Endothelial cell of hepatic sinusoid (primary cell): Measurements from ENCODE around the gene BMPR1A.
"Not testable (repeated sequence)": the region's sequence is repeated elsewhere in the genome, so short reads cannot be mapped to it uniquely, and the experiment has no call there.

Experiments
- in situ Hi-C: cut with HindIII; loops from 2 replicates; pipeline ENCODE4 v1.10.0; 2017; ENCODE audit warnings: low sequenced_read_pairs

The BMPR1A gene

GRCh38 chr10:86728056-86728455 lies 28.4 kb upstream of the BMPR1A start:
- in situ Hi-C loops, result loop anchor here (5.0 kb wide), 1 partner anchor 54 kb away; no protein-coding TSS in a partner anchor

GRCh38 chr10:86729677-86730076 lies 26.7 kb upstream of the BMPR1A start:
- in situ Hi-C loops, result loop anchor here (5.0 kb wide), 1 partner anchor 53 kb away; no protein-coding TSS in a partner anchor

- in situ Hi-C loops, result no loop called here
Observed at GRCh38 chr10:86730227-86730626, 26.2 kb upstream of the BMPR1A start.

- in situ Hi-C loops, result no loop called here
Observed at GRCh38 chr10:86732771-86733170, 23.6 kb upstream of the BMPR1A start.

GRCh38 chr10:86733260-86733671 lies 23.2 kb upstream of the BMPR1A start:
- in situ Hi-C loops, result no loop called here

- in situ Hi-C loops, result no loop called here
Observed at GRCh38 chr10:86734207-86734988, 22.0 kb upstream of the BMPR1A start.

- in situ Hi-C loops, result not testable (repeated sequence)
Observed at GRCh38 chr10:86735278-86735677, 21.1 kb upstream of the BMPR1A start.

GRCh38 chr10:86742230-86742629 lies 14.2 kb upstream of the BMPR1A start:
- in situ Hi-C loops, result no loop called here

- in situ Hi-C loops, result no loop called here
Observed at GRCh38 chr10:86744067-86744725, 12.2 kb upstream of the BMPR1A start.

GRCh38 chr10:86747796-86748581 lies 8.4 kb upstream of the BMPR1A start:
- in situ Hi-C loops, result no loop called here

- in situ Hi-C loops, result no loop called here
Observed at GRCh38 chr10:86749854-86750253, 6.6 kb upstream of the BMPR1A start.

- in situ Hi-C loops, result no loop called here
Observed at GRCh38 chr10:86751477-86751876, 4.9 kb upstream of the BMPR1A start.

GRCh38 chr10:86752311-86752710 lies 4.1 kb upstream of the BMPR1A start:
- in situ Hi-C loops, result no loop called here

- in situ Hi-C loops, result no loop called here
Observed at GRCh38 chr10:86753051-86753450, 3.4 kb upstream of the BMPR1A start.

GRCh38 chr10:86753638-86754434 lies 2.6 kb upstream of the BMPR1A start:
- in situ Hi-C loops, result no loop called here

GRCh38 chr10:86755454-86755739 lies 1.0 kb upstream of the BMPR1A start:
- in situ Hi-C loops, result loop anchor here (5.0 kb wide), 1 partner anchor 92 kb away; no protein-coding TSS in a partner anchor

GRCh38 chr10:86755740-86756510 lies 494 bp upstream of the BMPR1A start:
- in situ Hi-C loops, result loop anchor here (5.0 kb wide), 1 partner anchor 91 kb away; no protein-coding TSS in a partner anchor

GRCh38 chr10:86757113-86757972 lies 924 bp downstream of the BMPR1A start:
- in situ Hi-C loops, result loop anchor here (5.0 kb wide), 1 partner anchor 90 kb away; no protein-coding TSS in a partner anchor
